Measurements from ENCODE around the gene LARP1B.

LARP1B gene

DNA sequence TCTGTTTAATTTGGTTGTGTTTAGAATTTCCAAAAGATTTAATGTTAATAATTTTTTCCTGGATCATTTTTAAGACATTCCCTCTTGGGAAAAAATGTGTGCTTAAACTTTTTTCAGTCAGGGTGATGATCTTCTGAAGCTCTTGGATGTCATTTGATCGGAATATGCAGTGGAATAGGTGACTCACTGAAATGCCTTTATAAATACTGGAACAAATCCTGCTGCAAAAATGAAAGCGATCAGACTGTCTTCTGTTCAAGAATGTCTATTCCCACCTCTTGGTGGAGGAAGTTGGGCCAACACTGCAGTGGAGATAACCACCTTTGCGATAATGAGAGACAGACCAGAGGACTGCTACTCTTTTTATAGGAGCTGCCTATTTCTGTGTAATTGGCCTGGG is 46.7 kb downstream of the LARP1B start:
- ChIA-PET CTCF (no interaction called here), POLR2A (no interaction called here)
- DNase-seq (ENCODE audit: extremely low spot score) = no peak
- TF ChIP-seq, protein P1, sequence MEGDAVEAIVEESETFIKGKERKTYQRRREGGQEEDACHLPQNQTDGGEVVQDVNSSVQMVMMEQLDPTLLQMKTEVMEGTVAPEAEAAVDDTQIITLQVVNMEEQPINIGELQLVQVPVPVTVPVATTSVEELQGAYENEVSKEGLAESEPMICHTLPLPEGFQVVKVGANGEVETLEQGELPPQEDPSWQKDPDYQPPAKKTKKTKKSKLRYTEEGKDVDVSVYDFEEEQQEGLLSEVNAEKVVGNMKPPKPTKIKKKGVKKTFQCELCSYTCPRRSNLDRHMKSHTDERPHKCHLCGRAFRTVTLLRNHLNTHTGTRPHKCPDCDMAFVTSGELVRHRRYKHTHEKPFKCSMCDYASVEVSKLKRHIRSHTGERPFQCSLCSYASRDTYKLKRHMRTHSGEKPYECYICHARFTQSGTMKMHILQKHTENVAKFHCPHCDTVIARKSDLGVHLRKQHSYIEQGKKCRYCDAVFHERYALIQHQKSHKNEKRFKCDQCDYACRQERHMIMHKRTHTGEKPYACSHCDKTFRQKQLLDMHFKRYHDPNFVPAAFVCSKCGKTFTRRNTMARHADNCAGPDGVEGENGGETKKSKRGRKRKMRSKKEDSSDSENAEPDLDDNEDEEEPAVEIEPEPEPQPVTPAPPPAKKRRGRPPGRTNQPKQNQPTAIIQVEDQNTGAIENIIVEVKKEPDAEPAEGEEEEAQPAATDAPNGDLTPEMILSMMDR (IDR thresholded peaks at IDR 0.05; ENCODE audit: control extremely low read depth, extremely low read depth, low read depth, missing control alignments) = no peak

DNA sequence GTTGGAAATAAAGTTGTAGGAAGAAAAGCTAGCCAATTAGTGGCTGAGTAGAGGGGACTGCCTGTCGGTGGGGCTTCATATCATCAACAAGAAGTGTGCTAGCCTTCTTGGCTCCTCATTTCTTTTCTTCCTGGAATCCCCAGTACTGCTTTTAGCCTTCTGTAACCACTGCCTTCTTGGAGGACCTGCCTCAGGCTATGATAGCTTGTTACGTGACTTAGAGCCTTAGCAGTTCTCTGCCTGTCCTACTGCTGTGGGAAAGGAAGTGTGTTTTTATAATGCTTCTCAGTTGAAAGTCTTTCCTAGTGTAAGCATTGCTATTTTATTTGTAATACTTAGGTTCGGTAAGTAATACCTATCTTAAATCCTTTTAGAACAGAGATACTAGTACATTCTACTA is 61.9 kb downstream of the LARP1B start:
- CTCF ChIA-PET = no interaction called here
- TF ChIP-seq, protein P1 (IDR thresholded peaks at IDR 0.05; ENCODE audit: control extremely low read depth, extremely low read depth, low read depth, missing control alignments) = no peak
- no peak for DNase-seq (ENCODE audit: extremely low spot score)
- POLR2A ChIA-PET = no interaction called here

DNA sequence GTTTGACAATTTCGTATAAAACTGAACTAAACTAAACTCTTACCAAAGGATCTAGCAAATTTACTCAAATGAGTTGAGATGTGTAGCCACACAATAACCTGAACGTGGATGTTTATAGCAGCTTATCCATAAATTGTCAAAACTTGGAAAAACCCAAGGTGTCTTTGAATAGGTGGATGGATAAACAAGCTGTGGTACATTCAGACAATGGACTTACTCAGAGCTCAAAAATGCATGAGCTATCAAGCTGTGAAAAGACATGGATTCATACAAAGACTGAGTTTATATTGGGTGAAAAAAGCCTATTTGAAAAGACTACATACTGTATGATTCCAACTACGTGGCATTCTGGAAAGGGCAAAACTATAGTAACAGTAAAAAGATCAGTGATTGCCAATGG is 69.5 kb downstream of the LARP1B start:
- no peak for DNase-seq (ENCODE audit: extremely low spot score)
- POLR2A ChIA-PET = no interaction called here
- TF ChIP-seq, protein P1 (IDR thresholded peaks at IDR 0.05; ENCODE audit: control extremely low read depth, extremely low read depth, low read depth, missing control alignments) = no peak
- CTCF ChIA-PET = no interaction called here

DNA sequence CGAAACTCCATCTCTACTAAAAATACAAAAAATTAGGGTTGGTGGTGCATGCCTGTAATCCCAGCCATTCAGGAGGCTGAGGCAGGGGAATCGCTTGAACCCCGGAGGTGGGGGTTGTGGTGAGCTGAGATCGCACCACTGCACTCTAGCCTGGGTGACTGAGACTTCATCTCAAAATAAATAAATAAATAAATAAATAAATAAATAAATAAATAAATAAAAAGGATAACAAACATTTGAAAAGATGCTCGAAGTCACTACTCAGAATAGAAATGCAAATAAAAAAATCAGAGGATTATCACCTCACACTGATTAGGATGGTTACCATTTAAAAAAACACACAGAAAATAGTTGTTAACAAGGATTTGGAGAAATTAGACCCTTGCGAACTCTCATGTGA is 73.8 kb downstream of the LARP1B start:
- POLR2A ChIA-PET = no interaction called here
- CTCF ChIA-PET = no interaction called here

DNA sequence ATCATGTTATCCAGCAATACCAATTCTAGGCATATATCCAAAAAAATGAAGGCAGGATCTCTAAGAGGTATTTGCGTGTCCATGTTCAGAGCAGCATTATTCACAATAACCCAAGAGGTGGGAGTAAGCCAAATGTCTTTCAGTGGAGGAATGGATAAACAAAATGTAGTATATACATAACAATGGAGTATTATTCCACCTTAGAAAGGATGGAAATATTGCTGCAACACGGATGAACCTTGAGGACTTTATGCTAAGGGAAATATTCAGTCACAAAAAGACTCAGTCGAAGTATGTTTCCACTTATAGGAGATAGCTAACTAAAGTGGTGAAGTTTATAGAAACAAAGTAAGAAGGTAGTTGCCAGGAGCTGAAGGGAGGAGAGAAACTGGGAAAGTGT is 74.3 kb downstream of the LARP1B start:
- no peak for DNase-seq (ENCODE audit: extremely low spot score)
- CTCF ChIA-PET = interaction anchor here (0.9 to 1.1 kb wide), 2 partner anchors 21 to 35 kb away, joined by 3 read pairs; no protein-coding TSS in a partner anchor
- POLR2A ChIA-PET = no interaction called here
- TF ChIP-seq, protein P1 (IDR thresholded peaks at IDR 0.05; ENCODE audit: control extremely low read depth, extremely low read depth, low read depth, missing control alignments) = no peak

More for the DNA sequence above, 73.8 kb downstream of the LARP1B start:
- TF ChIP-seq, protein P1 (IDR thresholded peaks at IDR 0.05; ENCODE audit: control extremely low read depth, extremely low read depth, low read depth, missing control alignments) = no peak
- no peak for DNase-seq (ENCODE audit: extremely low spot score)

DNA sequence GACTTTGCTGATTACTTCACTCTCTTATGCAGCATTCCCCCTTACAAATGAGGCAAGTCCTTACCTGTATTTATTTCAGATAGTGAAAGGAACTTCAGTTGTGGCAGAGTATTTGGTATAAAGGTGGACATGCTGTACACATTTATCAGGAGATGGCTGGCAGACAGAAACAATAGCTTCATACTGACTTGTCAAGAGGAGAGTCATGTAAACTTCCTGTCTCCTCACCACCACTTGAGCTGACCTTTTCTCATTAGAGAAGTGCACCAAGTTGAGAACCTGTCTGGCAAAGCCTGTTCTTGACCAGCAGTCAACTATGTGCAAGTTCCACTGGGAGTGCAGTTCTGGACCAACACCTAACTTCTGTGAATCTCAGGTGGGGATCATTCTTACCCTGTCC is 80.8 kb downstream of the LARP1B start:
- CTCF ChIA-PET = interaction anchor here (1.0 to 1.5 kb wide), 3 partner anchors 12 to 48 kb away, joined by 3 to 4 read pairs (median 3); no protein-coding TSS in a partner anchor
- no peak for DNase-seq (ENCODE audit: extremely low spot score)
- TF ChIP-seq, protein P1 (IDR thresholded peaks at IDR 0.05; ENCODE audit: control extremely low read depth, extremely low read depth, low read depth, missing control alignments) = no peak
- POLR2A ChIA-PET = no interaction called here

DNA sequence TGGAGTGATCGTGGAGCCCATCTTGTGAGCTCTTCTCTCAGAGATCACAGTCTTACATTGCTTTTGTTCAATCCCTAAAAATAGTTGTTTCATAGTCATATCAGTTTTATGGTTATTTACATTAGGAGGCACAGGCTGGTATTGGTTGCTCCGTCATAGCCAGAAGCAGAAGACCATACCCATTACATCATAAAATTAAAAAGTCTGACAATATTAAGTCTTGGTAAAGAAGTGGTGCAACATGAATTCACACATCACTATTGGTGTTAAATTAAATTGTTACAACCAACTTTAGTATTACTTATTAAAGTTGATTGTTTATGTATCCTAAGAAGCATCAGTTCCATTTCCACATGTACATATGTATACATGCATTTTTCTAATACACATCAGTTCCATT is 84.6 kb downstream of the LARP1B start:
- TF ChIP-seq, protein P1 (IDR thresholded peaks at IDR 0.05; ENCODE audit: control extremely low read depth, extremely low read depth, low read depth, missing control alignments) = no peak
- no peak for DNase-seq (ENCODE audit: extremely low spot score)
- ChIA-PET CTCF (interaction anchor here (1.5 kb wide), 1 partner anchor 47 kb away, joined by 5 read pairs; no protein-coding TSS in a partner anchor), POLR2A (no interaction called here)

All from GM10248 (cell line).